GM12874 (cell line): ENCODE measurements around the gene SLPI.
A peak's percentile ranks its signal among the peaks of the same experiment; 100 is the strongest.

Experiments
- CTCF ChIP-seq: IDR thresholded peaks from 2 replicates; pipeline ENCODE4 v1.5.1; 2011; ENCODE audit warnings: low read depth, mild to moderate bottlenecking, control low read depth, low read length, moderate library complexity; ENCODE audit not compliant: insufficient read depth

Gene SLPI

GRCh38 chr20:45253261-45253660, 1.1 kb downstream of the SLPI start:
- no peak for TF ChIP-seq CTCF

GRCh38 chr20:45251884-45252560, 2.3 kb downstream of the SLPI start:
- TF ChIP-seq CTCF = no peak

GRCh38 chr20:45248609-45249008, 5.8 kb downstream of the SLPI start:
- TF ChIP-seq CTCF = no peak

- TF ChIP-seq CTCF = no peak
Observed at GRCh38 chr20:45247865-45248264, 6.5 kb downstream of the SLPI start.

- no peak for TF ChIP-seq CTCF
Observed at GRCh38 chr20:45246109-45246508, 8.3 kb downstream of the SLPI start.

- TF ChIP-seq CTCF = no peak
Observed at GRCh38 chr20:45238139-45238538, 16.2 kb downstream of the SLPI start.

- TF ChIP-seq CTCF = peak; percentile 66
Observed at GRCh38 chr20:45235995-45236394, 18.4 kb downstream of the SLPI start.
